Measurements from ENCODE around the gene SLC35F3. TPM values are rescaled to one million over a fixed set of nuclear protein-coding genes. Genes with fewer than 3 reads are reported as not detected.
A peak's percentile ranks its signal among the peaks of the same experiment; 100 is the strongest.

The SLC35F3 gene
- total RNA-seq, 1 experiment from 2014 or later: 0.66 TPM

GRCh38 chr1:234226819-234227165 lies 322.3 kb downstream of the SLC35F3 start:
- no TSS peak for BruUV-seq (replicated peaks)
- no peak for TF ChIP-seq CTCF (IDR thresholded peaks at IDR 0.05; ENCODE audit: unreplicated experiment)
- no peak for DNase-seq
- Mint-ChIP-seq H3K36me3 (ENCODE audit: insufficient read depth, unreplicated experiment) (no peaks in the 10 kb centered on the region), H3K4me1 (ENCODE audit: low read depth, unreplicated experiment) (no peaks in the 10 kb centered on the region), H3K27me3 (ENCODE audit: unreplicated experiment) (peaks cover 42% of the 10 kb centered on the region), H3K4me3 (ENCODE audit: low read depth, unreplicated experiment) (no peak overlapping the region), H3K27ac (ENCODE audit: unreplicated experiment) (no peak overlapping the region), H3K9me3 (ENCODE audit: low read depth, unreplicated experiment) (no peaks in the 10 kb centered on the region)
- CTCF ChIA-PET: no interaction called here
- intact Hi-C loops (cut with micrococcal nuclease; ENCODE audit: unreplicated experiment): no loop called here

GRCh38 chr1:234229581-234230387 lies 325.3 kb downstream of the SLC35F3 start:
- Mint-ChIP-seq H3K27me3 (ENCODE audit: unreplicated experiment) (peaks cover 35% of the 10 kb centered on the region), H3K9me3 (ENCODE audit: low read depth, unreplicated experiment) (no peaks in the 10 kb centered on the region), H3K4me1 (ENCODE audit: low read depth, unreplicated experiment) (no peaks in the 10 kb centered on the region), H3K4me3 (ENCODE audit: low read depth, unreplicated experiment) (no peak overlapping the region), H3K27ac (ENCODE audit: unreplicated experiment) (no peak overlapping the region), H3K36me3 (ENCODE audit: insufficient read depth, unreplicated experiment) (no peaks in the 10 kb centered on the region)
- TF ChIP-seq CTCF (IDR thresholded peaks at IDR 0.05; ENCODE audit: unreplicated experiment): no peak
- no peak for DNase-seq
- CTCF ChIA-PET: no interaction called here
- no TSS peak for BruUV-seq (replicated peaks)
- intact Hi-C loops (cut with micrococcal nuclease; ENCODE audit: unreplicated experiment): no loop called here

- intact Hi-C loops (cut with micrococcal nuclease; ENCODE audit: unreplicated experiment): no loop called here
- no peak for DNase-seq
- Mint-ChIP-seq H3K4me3 (ENCODE audit: low read depth, unreplicated experiment) (no peak overlapping the region), H3K9me3 (ENCODE audit: low read depth, unreplicated experiment) (no peaks in the 10 kb centered on the region), H3K4me1 (ENCODE audit: low read depth, unreplicated experiment) (no peaks in the 10 kb centered on the region), H3K27ac (ENCODE audit: unreplicated experiment) (no peak overlapping the region), H3K27me3 (ENCODE audit: unreplicated experiment) (peaks cover 36% of the 10 kb centered on the region), H3K36me3 (ENCODE audit: insufficient read depth, unreplicated experiment) (no peaks in the 10 kb centered on the region)
- no peak for TF ChIP-seq CTCF (IDR thresholded peaks at IDR 0.05; ENCODE audit: unreplicated experiment)
- BruUV-seq (replicated peaks): no TSS peak
- CTCF ChIA-PET: interaction anchor here (0.6 kb wide), 1 partner anchor 90 kb away, joined by 3 read pairs; no protein-coding TSS in a partner anchor
These were observed 326.0 kb downstream of the SLC35F3 start for GRCh38 chr1:234230414-234230862.

- BruUV-seq (replicated peaks): no TSS peak
- peak; percentile 12 for TF ChIP-seq CTCF (IDR thresholded peaks at IDR 0.05; ENCODE audit: unreplicated experiment)
- intact Hi-C loops (cut with micrococcal nuclease; ENCODE audit: unreplicated experiment): no loop called here
- Mint-ChIP-seq H3K36me3 (ENCODE audit: insufficient read depth, unreplicated experiment) (no peaks in the 10 kb centered on the region), H3K4me1 (ENCODE audit: low read depth, unreplicated experiment) (no peaks in the 10 kb centered on the region), H3K4me3 (ENCODE audit: low read depth, unreplicated experiment) (no peak overlapping the region), H3K27ac (ENCODE audit: unreplicated experiment) (no peak overlapping the region), H3K9me3 (ENCODE audit: low read depth, unreplicated experiment) (no peaks in the 10 kb centered on the region), H3K27me3 (ENCODE audit: unreplicated experiment) (peaks cover 45% of the 10 kb centered on the region)
- CTCF ChIA-PET: interaction anchor here (0.6 kb wide), 1 partner anchor 89 kb away, joined by 3 read pairs; no protein-coding TSS in a partner anchor
- no peak for DNase-seq
These were observed 326.8 kb downstream of the SLC35F3 start for GRCh38 chr1:234231061-234231892.
